Measurements from ENCODE around the gene NHSL2. TPM values are rescaled to one million over a fixed set of nuclear protein-coding genes. Genes with fewer than 3 reads are reported as not detected.
"Not testable (repeated sequence)": the region's sequence is repeated elsewhere in the genome, so short reads cannot be mapped to it uniquely, and the experiment has no call there.

Gene NHSL2
- total RNA-seq, result 0.41 and 0.43 TPM in 2 replicates

DNA sequence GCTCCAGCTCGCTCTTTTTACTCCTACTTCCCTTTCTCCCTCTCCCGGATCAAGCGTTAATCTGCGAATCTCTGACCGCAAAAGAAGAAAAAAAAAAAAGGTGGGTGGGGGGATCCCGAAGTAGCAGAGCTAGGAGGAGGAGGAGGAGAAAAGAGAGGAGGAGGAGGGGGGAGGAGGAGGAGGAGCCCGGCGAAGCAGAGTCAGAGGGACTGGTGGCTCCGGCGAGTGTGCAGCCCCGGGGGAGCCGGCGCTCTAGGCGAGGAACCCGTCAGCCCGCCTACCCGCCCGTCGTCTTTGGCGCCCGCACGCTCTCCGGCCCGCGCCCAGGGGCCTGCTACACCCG is at the start of gene NHSL2:
Gene NHSL2 (plus strand): TSS at position 203 of the 343 bp plus-strand sequence.
- intact Hi-C loops (cut with micrococcal nuclease), result loop anchor here (5.0 kb wide), 1 partner anchor 38 kb away; no protein-coding TSS in a partner anchor
- H3K27me3 Mint-ChIP-seq (ENCODE audit: low read depth), result peaks cover 46% of the 10 kb centered on the region

DNA sequence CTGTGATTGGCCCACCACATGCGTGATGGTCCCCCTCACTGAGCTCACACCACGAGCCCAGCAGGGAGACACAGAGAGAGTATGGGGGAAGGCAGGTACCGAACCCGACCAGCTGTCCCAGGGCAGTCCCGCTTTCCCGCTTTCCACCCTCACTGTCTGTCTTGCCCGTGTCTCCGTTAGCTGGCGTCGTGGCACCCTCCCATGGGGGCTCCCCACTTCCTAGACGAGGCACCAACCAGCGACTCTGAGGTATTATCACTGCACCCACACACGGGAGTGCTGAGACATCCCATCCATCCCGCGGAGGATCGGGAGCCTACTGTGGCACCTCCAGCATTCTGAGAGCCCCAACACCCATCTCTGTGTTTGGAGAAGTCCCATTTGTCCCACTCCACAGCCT is 43.0 kb upstream of the NHSL2 start:
- Mint-ChIP-seq H3K27ac (no peak overlapping the region), H3K27me3 (ENCODE audit: low read depth) (peaks cover 5% of the 10 kb centered on the region), H3K4me3 (ENCODE audit: low read depth) (no peak overlapping the region), H3K4me1 (ENCODE audit: low read depth) (peaks cover 4% of the 10 kb centered on the region), H3K36me3 (ENCODE audit: low read depth) (no peaks in the 10 kb centered on the region), H3K9me3 (no peaks in the 10 kb centered on the region)
- intact Hi-C loops (cut with micrococcal nuclease), result no loop called here
- DNase-seq (ENCODE audit: low spot score), result no peak

More for the DNA sequence above, at the start of gene NHSL2:
- H3K4me1 Mint-ChIP-seq (ENCODE audit: low read depth), result no peaks in the 10 kb centered on the region
- H3K27ac Mint-ChIP-seq, result no peak within 1 kb of the TSS
- DNase-seq (ENCODE audit: low spot score), result no peak
- no peaks in the 10 kb centered on the region for H3K9me3 Mint-ChIP-seq
- no peaks in the 10 kb centered on the region for H3K36me3 Mint-ChIP-seq (ENCODE audit: low read depth)
- peak within 1 kb of the TSS; percentile 49 for H3K4me3 Mint-ChIP-seq (ENCODE audit: low read depth)

DNA sequence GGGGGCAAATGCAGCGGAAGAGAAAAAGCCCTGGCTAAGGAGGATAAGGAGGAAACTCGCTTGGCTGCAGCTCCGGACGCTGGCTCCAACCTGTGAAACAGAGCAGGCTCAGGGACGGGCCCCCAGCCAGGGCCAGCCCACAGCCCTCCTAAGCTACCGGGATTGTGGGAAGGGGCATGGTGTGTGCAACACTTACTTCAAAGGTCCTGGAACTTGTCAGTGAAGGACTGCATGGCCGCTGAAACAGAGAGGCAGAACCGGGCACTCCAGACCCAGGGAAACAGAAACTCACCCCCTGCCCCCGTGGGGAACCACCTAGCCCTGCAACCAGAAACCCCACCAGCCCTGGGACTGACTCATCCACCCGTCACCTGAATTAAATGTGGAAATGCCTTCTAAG is 41.1 kb upstream of the NHSL2 start:
- H3K27me3 Mint-ChIP-seq (ENCODE audit: low read depth); intact Hi-C loops (cut with micrococcal nuclease); H3K4me1 Mint-ChIP-seq (ENCODE audit: low read depth); DNase-seq (ENCODE audit: low spot score); H3K36me3 Mint-ChIP-seq (ENCODE audit: low read depth); H3K4me3 Mint-ChIP-seq (ENCODE audit: low read depth); H3K27ac Mint-ChIP-seq; H3K9me3 Mint-ChIP-seq: not testable (repeated sequence)

DNA sequence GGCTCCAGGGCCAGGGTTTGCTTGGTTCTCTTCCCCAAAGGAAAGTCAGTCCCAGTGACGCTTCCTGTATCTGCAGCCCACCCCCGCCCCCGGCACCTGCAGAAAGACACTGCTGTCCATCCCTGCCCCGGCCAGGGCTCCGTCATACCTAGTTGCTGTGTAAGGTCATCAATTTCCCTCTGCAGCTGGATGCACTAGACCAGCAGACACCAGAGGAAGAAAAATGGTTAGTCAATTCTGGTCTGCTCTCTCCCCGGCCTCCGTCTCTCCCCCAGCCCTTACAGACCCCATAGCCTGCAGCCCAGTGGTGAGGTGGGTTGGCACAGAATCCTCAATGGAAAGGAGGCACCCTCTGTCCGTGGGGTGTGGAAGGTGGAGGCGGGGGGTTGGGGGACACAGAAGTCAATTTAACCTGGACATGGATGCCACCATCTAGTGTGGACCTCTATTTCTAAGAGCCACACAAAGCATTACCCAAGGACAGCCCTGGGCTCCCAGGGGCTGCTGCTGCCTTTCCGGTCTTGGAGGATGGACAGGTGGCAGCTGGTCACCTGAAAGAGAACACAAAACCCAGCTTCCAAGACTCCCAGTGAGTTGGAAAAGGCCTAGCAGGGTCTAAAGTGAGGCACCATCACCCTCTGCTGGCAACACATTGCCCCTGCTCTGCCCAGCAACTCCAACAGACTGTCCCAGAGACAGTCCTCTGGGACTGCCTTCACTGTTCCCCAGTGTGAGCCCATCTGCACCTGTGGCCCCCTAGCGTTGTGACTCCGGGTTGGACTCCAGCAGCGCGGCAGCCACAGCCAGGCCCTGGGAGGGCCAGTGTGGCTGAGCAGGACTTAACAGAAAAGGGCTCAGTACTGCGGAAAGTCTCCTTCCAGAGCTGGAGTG is 40.2 kb upstream of the NHSL2 start:
- DNase-seq (ENCODE audit: low spot score), result no peak
- no peaks in the 10 kb centered on the region for H3K36me3 Mint-ChIP-seq (ENCODE audit: low read depth)

DNA sequence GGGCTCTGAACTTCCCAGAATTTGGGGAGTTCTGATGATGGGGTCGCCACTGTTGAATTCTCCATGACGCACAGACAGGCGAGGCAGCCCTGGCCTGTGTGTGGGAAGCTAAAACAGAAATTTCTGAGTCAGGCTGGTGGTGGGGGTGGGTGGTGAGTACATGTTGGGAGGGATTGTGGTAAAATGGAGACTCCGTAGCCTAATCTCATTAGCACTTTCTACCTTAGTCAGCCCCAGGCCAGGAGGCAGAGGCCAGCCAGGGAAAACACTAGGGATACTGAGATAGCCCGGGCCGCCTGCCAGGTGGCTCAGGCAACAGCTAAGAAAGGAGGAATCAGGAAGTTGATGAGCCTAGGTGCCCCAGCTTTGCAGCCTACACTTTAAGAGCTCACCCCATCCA is 39.3 kb upstream of the NHSL2 start:
- Mint-ChIP-seq H3K4me1 (ENCODE audit: low read depth) (peaks cover 4% of the 10 kb centered on the region), H3K27ac (no peak overlapping the region), H3K9me3 (no peaks in the 10 kb centered on the region), H3K4me3 (ENCODE audit: low read depth) (no peak overlapping the region), H3K27me3 (ENCODE audit: low read depth) (peaks cover 4% of the 10 kb centered on the region), H3K36me3 (ENCODE audit: low read depth) (no peaks in the 10 kb centered on the region)
- intact Hi-C loops (cut with micrococcal nuclease), result loop anchor here (5.0 kb wide), 1 partner anchor 41 kb away; the partner anchor contains the start of gene NHSL2
- DNase-seq (ENCODE audit: low spot score), result no peak

More for the DNA sequence above, 40.2 kb upstream of the NHSL2 start:
- H3K4me3 Mint-ChIP-seq (ENCODE audit: low read depth), result no peak overlapping the region
- peaks cover 4% of the 10 kb centered on the region for H3K27me3 Mint-ChIP-seq (ENCODE audit: low read depth)
- peaks cover 4% of the 10 kb centered on the region for H3K4me1 Mint-ChIP-seq (ENCODE audit: low read depth)
- intact Hi-C loops (cut with micrococcal nuclease), result loop anchor here (5.0 kb wide), 1 partner anchor 42 kb away; the partner anchor contains the start of gene NHSL2
- no peak overlapping the region for H3K27ac Mint-ChIP-seq
- H3K9me3 Mint-ChIP-seq, result no peaks in the 10 kb centered on the region

DNA sequence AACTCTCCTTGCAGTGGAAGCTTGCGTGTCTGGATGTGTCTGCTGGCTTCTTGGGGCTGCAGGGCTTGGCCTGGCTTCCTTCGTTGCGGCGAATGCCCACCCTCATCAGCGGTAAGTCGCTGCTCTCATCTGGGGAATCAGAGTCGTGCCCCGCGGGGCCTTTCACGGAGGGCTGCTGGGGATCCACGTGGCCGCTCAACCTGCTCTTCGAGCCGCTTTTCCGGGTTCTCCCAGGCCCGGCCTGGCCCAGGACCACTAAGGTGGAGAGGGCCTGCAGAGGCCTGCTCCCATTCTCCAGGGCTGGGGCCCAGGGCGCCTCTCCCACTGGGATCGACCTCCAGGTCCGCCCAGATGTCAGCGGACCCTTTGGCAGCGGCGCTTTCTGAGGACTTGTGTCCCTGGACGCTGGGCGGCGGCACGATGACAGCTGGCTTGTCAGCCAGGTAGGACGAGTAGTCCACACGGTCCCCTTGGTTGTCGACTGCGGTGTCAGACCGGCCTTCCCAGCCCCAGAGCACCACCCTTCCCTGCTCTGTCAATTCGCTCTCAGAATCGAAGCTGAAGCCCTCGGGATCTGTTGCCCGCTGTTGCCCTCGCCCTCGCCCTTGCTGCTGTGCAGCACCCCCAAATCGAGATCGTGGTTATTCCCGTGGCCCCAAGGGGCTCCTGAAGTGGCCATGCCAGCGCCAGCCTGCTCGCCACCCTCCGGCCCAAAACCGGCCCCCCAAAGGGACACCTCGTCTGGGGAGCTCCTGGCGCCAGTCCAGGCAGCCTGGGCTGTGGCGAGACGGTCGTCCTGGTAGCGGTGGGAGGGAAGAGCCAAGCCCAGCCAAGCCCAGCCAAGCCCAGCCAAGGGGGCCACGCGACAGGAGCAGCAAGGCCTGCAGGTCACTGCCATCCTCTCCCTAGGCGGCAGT is 37.8 kb upstream of the NHSL2 start:
- intact Hi-C loops (cut with micrococcal nuclease), result loop anchor here (5.0 kb wide), 1 partner anchor 40 kb away; the partner anchor contains the start of gene NHSL2
- H3K27ac Mint-ChIP-seq, result no peak overlapping the region
- H3K4me1 Mint-ChIP-seq (ENCODE audit: low read depth), result peaks cover 4% of the 10 kb centered on the region
- H3K9me3 Mint-ChIP-seq, result no peaks in the 10 kb centered on the region
- peaks cover 4% of the 10 kb centered on the region for H3K27me3 Mint-ChIP-seq (ENCODE audit: low read depth)
- H3K4me3 Mint-ChIP-seq (ENCODE audit: low read depth), result no peak overlapping the region
- no peaks in the 10 kb centered on the region for H3K36me3 Mint-ChIP-seq (ENCODE audit: low read depth)
- no peak for DNase-seq (ENCODE audit: low spot score)

DNA sequence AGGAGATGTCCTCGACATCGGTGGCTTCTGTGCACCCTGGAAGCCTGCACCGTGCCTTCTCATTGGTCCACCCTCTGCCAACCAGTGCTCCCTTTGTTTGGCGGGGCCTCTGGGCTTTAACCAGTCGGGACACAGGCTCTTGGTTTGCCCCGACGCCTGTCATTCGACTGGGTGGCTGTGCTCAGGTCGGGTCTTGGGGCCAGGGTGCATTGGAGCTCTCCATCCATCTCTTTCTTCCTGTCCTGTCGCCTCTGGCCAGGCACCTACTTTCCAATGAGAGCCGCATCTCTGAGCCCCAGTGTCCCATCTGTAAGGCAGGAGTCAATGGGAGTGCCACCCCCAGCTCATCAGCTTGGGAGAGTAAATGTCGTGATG is 37.2 kb upstream of the NHSL2 start:
- H3K4me1 Mint-ChIP-seq (ENCODE audit: low read depth), result peaks cover 4% of the 10 kb centered on the region
- H3K9me3 Mint-ChIP-seq, result no peaks in the 10 kb centered on the region
- no peak overlapping the region for H3K4me3 Mint-ChIP-seq (ENCODE audit: low read depth)
- H3K27me3 Mint-ChIP-seq (ENCODE audit: low read depth), result peaks cover 4% of the 10 kb centered on the region
- DNase-seq (ENCODE audit: low spot score), result no peak
- no peaks in the 10 kb centered on the region for H3K36me3 Mint-ChIP-seq (ENCODE audit: low read depth)
- H3K27ac Mint-ChIP-seq, result no peak overlapping the region
- intact Hi-C loops (cut with micrococcal nuclease), result loop anchor here (5.0 kb wide), 1 partner anchor 39 kb away; the partner anchor contains the start of gene NHSL2

DNA sequence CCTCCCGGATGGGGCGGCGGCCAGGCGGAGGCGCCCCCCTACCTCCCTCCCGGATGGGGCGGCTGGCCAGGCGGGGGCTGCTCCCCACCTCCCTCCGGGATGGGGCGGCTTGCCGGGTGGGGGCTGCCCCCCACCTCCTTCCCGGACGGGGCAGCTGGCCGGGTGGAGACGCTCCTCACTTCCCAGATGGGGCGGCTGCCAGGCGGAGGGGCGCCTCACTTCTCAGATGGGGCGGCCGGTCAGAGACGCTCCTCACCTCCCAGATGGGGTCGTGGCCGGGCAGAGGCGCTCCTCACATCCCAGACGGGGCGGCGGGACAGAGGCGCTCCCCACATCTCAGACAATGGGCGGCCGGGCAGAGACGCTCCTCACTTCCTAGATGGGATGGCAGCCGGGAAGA is 33.8 kb upstream of the NHSL2 start:
- DNase-seq (ENCODE audit: low spot score); H3K27ac Mint-ChIP-seq; H3K27me3 Mint-ChIP-seq (ENCODE audit: low read depth); H3K4me1 Mint-ChIP-seq (ENCODE audit: low read depth); H3K36me3 Mint-ChIP-seq (ENCODE audit: low read depth); intact Hi-C loops (cut with micrococcal nuclease); H3K4me3 Mint-ChIP-seq (ENCODE audit: low read depth); H3K9me3 Mint-ChIP-seq: not testable (repeated sequence)

DNA sequence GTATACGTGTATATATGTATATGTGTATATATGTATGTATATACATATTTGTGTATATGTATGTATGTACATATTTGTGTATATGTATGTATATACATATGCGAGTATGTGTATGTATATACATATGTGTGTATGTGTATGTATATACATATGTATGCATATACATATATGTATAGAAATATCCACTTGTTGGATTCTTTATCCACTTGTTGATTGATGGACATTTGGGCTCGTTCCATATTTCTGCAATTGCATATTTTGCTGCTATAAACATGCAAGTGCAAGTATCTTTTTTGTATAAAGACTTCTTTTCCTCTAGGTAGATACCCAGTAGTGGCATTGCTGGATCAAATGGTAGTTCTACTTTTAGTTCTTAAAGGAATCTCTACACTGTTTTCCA is 25.5 kb upstream of the NHSL2 start:
- Mint-ChIP-seq H3K27me3 (ENCODE audit: low read depth) (no peaks in the 10 kb centered on the region), H3K9me3 (no peaks in the 10 kb centered on the region), H3K27ac (no peak overlapping the region), H3K4me1 (ENCODE audit: low read depth) (no peaks in the 10 kb centered on the region), H3K4me3 (ENCODE audit: low read depth) (no peak overlapping the region), H3K36me3 (ENCODE audit: low read depth) (no peaks in the 10 kb centered on the region)
- intact Hi-C loops (cut with micrococcal nuclease), result no loop called here
- no peak for DNase-seq (ENCODE audit: low spot score)

DNA sequence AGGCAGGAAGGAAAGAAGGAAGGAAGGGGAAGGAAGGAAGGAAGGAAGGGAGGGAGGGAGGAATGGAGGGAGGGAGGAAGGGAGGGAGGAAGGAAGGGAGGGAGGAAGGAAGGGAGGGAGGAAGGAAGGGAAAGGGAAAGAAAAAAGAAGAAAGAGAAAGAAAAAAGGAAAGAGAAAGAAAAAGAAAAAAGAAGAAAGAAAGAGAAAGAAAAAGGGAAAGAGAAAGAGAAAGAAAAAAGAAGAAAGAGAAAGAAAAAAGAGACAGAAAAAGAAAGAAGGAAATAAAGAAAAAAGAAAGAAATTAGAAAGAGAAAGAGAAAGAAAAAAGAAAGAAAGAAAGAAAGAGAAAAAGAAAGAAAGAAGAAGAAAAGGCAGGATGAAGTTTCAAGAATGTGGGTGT is 15.0 kb upstream of the NHSL2 start:
- no peaks in the 10 kb centered on the region for H3K36me3 Mint-ChIP-seq (ENCODE audit: low read depth)
- H3K27ac Mint-ChIP-seq, result no peak overlapping the region
- intact Hi-C loops (cut with micrococcal nuclease), result no loop called here
- DNase-seq (ENCODE audit: low spot score), result no peak
- H3K4me3 Mint-ChIP-seq (ENCODE audit: low read depth), result no peak overlapping the region
- H3K9me3 Mint-ChIP-seq, result no peaks in the 10 kb centered on the region
- no peaks in the 10 kb centered on the region for H3K4me1 Mint-ChIP-seq (ENCODE audit: low read depth)
- H3K27me3 Mint-ChIP-seq (ENCODE audit: low read depth), result peaks cover 3% of the 10 kb centered on the region

DNA sequence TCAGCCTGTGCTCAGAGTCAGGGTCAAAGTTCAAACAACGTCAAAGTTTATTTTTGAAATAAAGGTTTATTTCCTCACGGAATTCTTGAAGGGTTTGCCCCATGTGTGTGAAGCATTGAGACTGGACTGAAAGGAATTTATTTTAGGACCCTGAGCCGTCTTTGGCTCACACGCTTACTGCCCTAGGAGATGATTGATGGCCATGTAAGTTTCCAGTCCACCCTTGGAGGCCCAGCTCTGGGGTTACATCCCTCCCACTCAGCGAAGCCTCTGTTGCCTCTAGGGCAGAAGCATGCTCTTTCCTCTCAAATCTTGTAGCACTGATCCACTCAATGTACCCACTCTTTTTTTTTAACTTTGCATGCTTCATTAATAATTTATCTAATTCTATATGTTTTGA is 4.5 kb upstream of the NHSL2 start:
- Mint-ChIP-seq H3K27me3 (ENCODE audit: low read depth) (peaks cover 22% of the 10 kb centered on the region), H3K27ac (no peak overlapping the region), H3K9me3 (no peaks in the 10 kb centered on the region), H3K4me3 (ENCODE audit: low read depth) (no peak overlapping the region), H3K4me1 (ENCODE audit: low read depth) (no peaks in the 10 kb centered on the region), H3K36me3 (ENCODE audit: low read depth) (no peaks in the 10 kb centered on the region)
- intact Hi-C loops (cut with micrococcal nuclease), result no loop called here
- no peak for DNase-seq (ENCODE audit: low spot score)

DNA sequence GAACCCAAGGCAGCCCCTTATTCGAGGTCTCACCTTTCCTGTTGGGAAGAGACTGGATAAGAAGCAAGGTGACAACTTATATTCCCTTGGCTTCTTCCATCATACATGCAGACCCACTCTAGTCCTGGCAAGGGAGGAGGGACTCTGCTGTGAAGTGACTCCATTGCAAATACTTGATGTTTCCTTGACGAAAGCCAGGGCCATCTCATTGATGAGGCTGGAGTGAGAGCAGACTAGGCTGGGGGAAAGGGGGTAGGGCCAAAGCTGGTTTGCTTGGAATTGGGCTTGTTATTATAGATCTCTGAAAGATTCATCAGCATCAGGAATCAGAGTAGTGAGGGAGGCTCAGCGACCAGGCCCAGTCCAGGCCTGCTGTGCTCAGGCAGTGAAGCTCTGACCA is 2.3 kb upstream of the NHSL2 start:
- Mint-ChIP-seq H3K27me3 (ENCODE audit: low read depth) (peaks cover 30% of the 10 kb centered on the region), H3K4me1 (ENCODE audit: low read depth) (no peaks in the 10 kb centered on the region), H3K27ac (no peak overlapping the region), H3K4me3 (ENCODE audit: low read depth) (no peak overlapping the region), H3K9me3 (no peaks in the 10 kb centered on the region), H3K36me3 (ENCODE audit: low read depth) (no peaks in the 10 kb centered on the region)
- intact Hi-C loops (cut with micrococcal nuclease), result no loop called here
- no peak for DNase-seq (ENCODE audit: low spot score)

DNA sequence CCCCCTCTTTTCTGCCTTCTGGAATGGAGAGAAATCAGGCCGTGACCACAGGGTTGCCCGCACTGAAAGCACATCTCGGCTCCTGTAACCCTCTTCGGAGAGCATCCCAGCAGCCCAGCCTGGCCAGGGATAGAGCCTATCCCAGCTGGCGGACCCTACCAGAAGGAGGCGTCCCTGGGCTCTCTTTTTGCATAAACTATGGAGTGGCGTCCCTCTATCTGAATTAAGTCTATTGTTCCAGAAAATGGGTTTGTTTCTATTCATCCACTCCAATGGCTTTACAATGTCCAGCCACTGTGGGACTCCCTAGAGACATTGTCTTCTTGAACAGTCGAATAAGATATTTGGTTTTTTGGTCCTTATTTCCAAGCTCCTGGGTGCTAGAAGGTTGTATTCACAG is 689 bp upstream of the NHSL2 start:
- no peaks in the 10 kb centered on the region for H3K9me3 Mint-ChIP-seq
- H3K27ac Mint-ChIP-seq, result no peak overlapping the region
- no peaks in the 10 kb centered on the region for H3K36me3 Mint-ChIP-seq (ENCODE audit: low read depth)
- intact Hi-C loops (cut with micrococcal nuclease), result loop anchor here (5.0 kb wide), 1 partner anchor 38 kb away; no protein-coding TSS in a partner anchor
- no peak for DNase-seq (ENCODE audit: low spot score)
- H3K4me1 Mint-ChIP-seq (ENCODE audit: low read depth), result no peaks in the 10 kb centered on the region
- peaks cover 44% of the 10 kb centered on the region for H3K27me3 Mint-ChIP-seq (ENCODE audit: low read depth)
- no peak overlapping the region for H3K4me3 Mint-ChIP-seq (ENCODE audit: low read depth)
